Activated T-helper 1 cell treated with anti-CD3 and anti-CD28 coated beads, Interleukin-12 subunit alpha, Interleukin-12 subunit beta, Interleukin-2, Interleukin-4 antibody, amounts not matched to agents 30 ng/mL and 10 ng/mL and 1 ng/mL, durations not matched to agents 14 hours and 24 hours and 36 hours (primary cell): ENCODE results near the gene TOP1. TPM values are rescaled to one million over a fixed set of nuclear protein-coding genes. Genes with fewer than 3 reads are reported as not detected.

Source experiments
- DNase-seq: peaks from one replicate; pipeline ENCODE4 v3.0.0; 2021; ENCODE audit warnings: low spot score
- H3K27ac Mint-ChIP-seq: one replicate; pipeline ENCODE4 v1.8.0; 2021; ENCODE audit warnings: mild to moderate bottlenecking, mixed read lengths
- H3K27me3 Mint-ChIP-seq: one replicate; pipeline ENCODE4 v1.8.0; 2022; ENCODE audit warnings: mild to moderate bottlenecking, moderate library complexity, mixed read lengths; ENCODE audit not compliant: insufficient read depth
- H3K36me3 Mint-ChIP-seq: one replicate; pipeline ENCODE4 v1.8.0; 2021; ENCODE audit warnings: low read depth, mixed read lengths
- H3K4me1 Mint-ChIP-seq: one replicate; pipeline ENCODE4 v1.8.0; 2021; ENCODE audit warnings: low read depth, mixed read lengths
- H3K4me3 Mint-ChIP-seq: one replicate; pipeline ENCODE4 v1.8.0; 2021; ENCODE audit warnings: mild to moderate bottlenecking, moderate library complexity, mixed read lengths
- H3K9me3 Mint-ChIP-seq: one replicate; pipeline ENCODE4 v1.8.0; 2021; ENCODE audit warnings: mixed read lengths
- intact Hi-C: fragments of 100-400 bp; cut with micrococcal nuclease; formaldehyde crosslinking; loops from one replicate; pipeline ENCODE4 v1.15.1; 2024
- total RNA-seq: library from RNA; stranded (reverse); gene quantifications from 2 replicates; pipeline ENCODE4 v1.2.3, GENCODE V29; 2022

TOP1 gene
- total RNA-seq, 1 donor from 2014 or later: 120 TPM

- no peak overlapping the region for H3K4me3 Mint-ChIP-seq
- no peak for DNase-seq
- no peak overlapping the region for H3K27ac Mint-ChIP-seq
- H3K27me3 Mint-ChIP-seq: no peaks in the 10 kb centered on the region
- intact Hi-C loops: no loop called here
- peaks cover 6% of the 10 kb centered on the region for H3K36me3 Mint-ChIP-seq
- H3K4me1 Mint-ChIP-seq: peaks cover 63% of the 10 kb centered on the region
- peaks cover 7% of the 10 kb centered on the region for H3K9me3 Mint-ChIP-seq
Observed at GRCh38 chr20:41006936-41007474, 21.6 kb upstream of the TOP1 start.

- peak overlapping the region; percentile 80 for H3K27ac Mint-ChIP-seq
- no peak for DNase-seq
- peaks cover 68% of the 10 kb centered on the region for H3K4me1 Mint-ChIP-seq
- no peaks in the 10 kb centered on the region for H3K27me3 Mint-ChIP-seq
- H3K4me3 Mint-ChIP-seq: peak overlapping the region; percentile 47
- H3K9me3 Mint-ChIP-seq: peaks cover 7% of the 10 kb centered on the region
- intact Hi-C loops: no loop called here
- peaks cover 6% of the 10 kb centered on the region for H3K36me3 Mint-ChIP-seq
Observed at GRCh38 chr20:41007481-41007880, 21.1 kb upstream of the TOP1 start.

GRCh38 chr20:41009946-41010345 lies 18.7 kb upstream of the TOP1 start:
- Mint-ChIP-seq H3K4me1 (peaks cover 52% of the 10 kb centered on the region), H3K27me3 (no peaks in the 10 kb centered on the region), H3K36me3 (peaks cover 3% of the 10 kb centered on the region), H3K4me3 (no peak overlapping the region), H3K27ac (no peak overlapping the region), H3K9me3 (peaks cover 7% of the 10 kb centered on the region)
- no peak for DNase-seq
- intact Hi-C loops: no loop called here

- H3K27ac Mint-ChIP-seq: peak overlapping the region; percentile 62
- intact Hi-C loops: no loop called here
- no peak for DNase-seq
- peaks cover 7% of the 10 kb centered on the region for H3K9me3 Mint-ChIP-seq
- H3K4me1 Mint-ChIP-seq: peaks cover 46% of the 10 kb centered on the region
- H3K27me3 Mint-ChIP-seq: no peaks in the 10 kb centered on the region
- H3K4me3 Mint-ChIP-seq: peak overlapping the region; percentile 50
- H3K36me3 Mint-ChIP-seq: peaks cover 3% of the 10 kb centered on the region
Observed at GRCh38 chr20:41011551-41012067, 17.0 kb upstream of the TOP1 start.

- H3K4me1 Mint-ChIP-seq: peaks cover 32% of the 10 kb centered on the region
- no peak overlapping the region for H3K4me3 Mint-ChIP-seq
- DNase-seq: no peak
- H3K27me3 Mint-ChIP-seq: no peaks in the 10 kb centered on the region
- no peaks in the 10 kb centered on the region for H3K9me3 Mint-ChIP-seq
- no peak overlapping the region for H3K27ac Mint-ChIP-seq
- intact Hi-C loops: no loop called here
- H3K36me3 Mint-ChIP-seq: peaks cover 2% of the 10 kb centered on the region
Observed at GRCh38 chr20:41014561-41015088, 14.0 kb upstream of the TOP1 start.

- intact Hi-C loops: no loop called here
- Mint-ChIP-seq H3K27me3 (peaks cover 3% of the 10 kb centered on the region), H3K9me3 (no peaks in the 10 kb centered on the region), H3K4me3 (no peak overlapping the region), H3K27ac (no peak overlapping the region), H3K4me1 (peaks cover 10% of the 10 kb centered on the region), H3K36me3 (peaks cover 2% of the 10 kb centered on the region)
- DNase-seq: no peak
Observed at GRCh38 chr20:41017448-41018042, 11.1 kb upstream of the TOP1 start.

- Mint-ChIP-seq H3K9me3 (no peaks in the 10 kb centered on the region), H3K4me3 (no peak overlapping the region), H3K27me3 (peaks cover 3% of the 10 kb centered on the region), H3K36me3 (peaks cover 2% of the 10 kb centered on the region), H3K27ac (no peak overlapping the region), H3K4me1 (peaks cover 4% of the 10 kb centered on the region)
- intact Hi-C loops: no loop called here
- DNase-seq: no peak
Observed at GRCh38 chr20:41018153-41018552, 10.5 kb upstream of the TOP1 start.

GRCh38 chr20:41023549-41023948 lies 5.1 kb upstream of the TOP1 start:
- Mint-ChIP-seq H3K9me3 (no peaks in the 10 kb centered on the region), H3K4me1 (peaks cover 12% of the 10 kb centered on the region), H3K27me3 (peaks cover 3% of the 10 kb centered on the region), H3K27ac (no peak overlapping the region), H3K4me3 (no peak overlapping the region), H3K36me3 (peaks cover 2% of the 10 kb centered on the region)
- no peak for DNase-seq
- intact Hi-C loops: no loop called here

GRCh38 chr20:41027366-41027765 lies 1.3 kb upstream of the TOP1 start:
- intact Hi-C loops: no loop called here
- Mint-ChIP-seq H3K9me3 (no peaks in the 10 kb centered on the region), H3K27me3 (no peaks in the 10 kb centered on the region), H3K4me3 (peak overlapping the region; percentile 84), H3K27ac (peak overlapping the region; percentile 49), H3K4me1 (peaks cover 37% of the 10 kb centered on the region), H3K36me3 (peaks cover 26% of the 10 kb centered on the region)
- DNase-seq: no peak

- peaks cover 31% of the 10 kb centered on the region for H3K36me3 Mint-ChIP-seq
- H3K4me3 Mint-ChIP-seq: peak overlapping the region; percentile 84
- intact Hi-C loops: loop anchor here (1.0 to 2.0 kb wide), 10 partner anchors 20 to 590 kb away; partner anchors contain the start of genes CHD6 and LPIN3
- peak overlapping the region; percentile 49 for H3K27ac Mint-ChIP-seq
- no peaks in the 10 kb centered on the region for H3K27me3 Mint-ChIP-seq
- peaks cover 43% of the 10 kb centered on the region for H3K4me1 Mint-ChIP-seq
- H3K9me3 Mint-ChIP-seq: no peaks in the 10 kb centered on the region
- DNase-seq: no peak
Observed at GRCh38 chr20:41027872-41028358, 707 bp upstream of the TOP1 start.

GRCh38 chr20:41029150-41029901 lies 704 bp downstream of the TOP1 start:
- intact Hi-C loops: loop anchor here (2.0 kb wide), 1 partner anchor 311 kb away; the partner anchor contains the start of gene LPIN3
- Mint-ChIP-seq H3K4me3 (peak overlapping the region; percentile 94), H3K9me3 (no peaks in the 10 kb centered on the region), H3K4me1 (peaks cover 57% of the 10 kb centered on the region), H3K36me3 (peaks cover 36% of the 10 kb centered on the region), H3K27ac (peak overlapping the region; percentile 94), H3K27me3 (no peaks in the 10 kb centered on the region)
- DNase-seq: peak; percentile 20

- H3K4me3 Mint-ChIP-seq: peak overlapping the region; percentile 94
- no peak for DNase-seq
- intact Hi-C loops: loop anchor here (1.0 kb wide), 1 partner anchor 8 kb away; no protein-coding TSS in a partner anchor
- H3K36me3 Mint-ChIP-seq: peaks cover 39% of the 10 kb centered on the region
- peak overlapping the region; percentile 94 for H3K27ac Mint-ChIP-seq
- H3K4me1 Mint-ChIP-seq: peaks cover 64% of the 10 kb centered on the region
- no peaks in the 10 kb centered on the region for H3K27me3 Mint-ChIP-seq
- H3K9me3 Mint-ChIP-seq: no peaks in the 10 kb centered on the region
Observed at GRCh38 chr20:41030061-41030460, 1.4 kb downstream of the TOP1 start.
